PC-3 (cell line): ENCODE measurements around the gene ZNF423. TPM values are rescaled to one million over a fixed set of nuclear protein-coding genes. Genes with fewer than 3 reads are reported as not detected.

Experiments used
- ATAC-seq: fragments of 200-7000 bp; cut with Tn5 transposase; 2 replicates; pipeline ENCODE4 v1.9.1; 2020; ENCODE audit warnings: mild to moderate bottlenecking, moderate library complexity
- BruUV-seq: library from RNA; stranded (reverse); fragments of 400-500 nt; replicated peaks from 2 replicates; lab custom pipeline; 2021; lab: Mats Ljungman, UMichigan
- CTCF ChIA-PET: fragments of 300-600 bp; sonication (Branson Sonifier 250); formaldehyde crosslinking; loops from one replicate; lab custom pipeline; 2022; ENCODE audit warnings: antibody characterized with exemption; lab: Charles Lee
- POLR2A ChIA-PET: fragments of 300-600 bp; sonication (Branson Sonifier 250); formaldehyde crosslinking; loops from one replicate; lab custom pipeline; 2022; ENCODE audit warnings: antibody characterized with exemption; ENCODE audit not compliant: unreplicated experiment; lab: Charles Lee
- DNase-seq: peaks from one replicate; pipeline ENCODE4 v3.0.0-alpha.2; 2015
- H2AFZ ChIP-seq: fragments of 300-600 bp; sonication (generic); 2 replicates; pipeline ENCODE4 v1.6.0; 2016; ENCODE audit warnings: antibody characterized with exemption, low read length
- H3F3A ChIP-seq: fragments of 300-600 bp; sonication (generic); one replicate; pipeline ENCODE4 v1.6.0; 2017; ENCODE audit warnings: antibody characterized with exemption, low read length, control low read depth, mild to moderate bottlenecking; ENCODE audit not compliant: unreplicated experiment
- H3K27ac ChIP-seq: fragments of 300-600 bp; sonication (generic); 2 replicates; pipeline ENCODE4 v1.5.1; 2016; ENCODE audit warnings: mild to moderate bottlenecking, low read length
- H3K27me3 ChIP-seq: fragments of 300-600 bp; sonication (generic); 2 replicates; pipeline ENCODE4 v1.6.1; 2016; ENCODE audit warnings: low read length, mixed read lengths
- H3K36me3 ChIP-seq: fragments of 300-600 bp; sonication (generic); 2 replicates; pipeline ENCODE4 v1.6.1; 2016; ENCODE audit warnings: low read depth, mixed run types, low read length, mixed read lengths
- H3K4me1 ChIP-seq: fragments of 300-600 bp; sonication (generic); 2 replicates; pipeline ENCODE4 v1.5.1; 2016; ENCODE audit warnings: low read length; ENCODE audit not compliant: insufficient read depth
- H3K4me2 ChIP-seq: fragments of 300-600 bp; sonication (generic); 2 replicates; pipeline ENCODE4 v1.6.0; 2016; ENCODE audit warnings: low read length
- H3K4me3 ChIP-seq: fragments of 300-600 bp; sonication (generic); 2 replicates; pipeline ENCODE4 v1.5.1; 2016; ENCODE audit warnings: mild to moderate bottlenecking, low read length, mixed read lengths
- H3K79me2 ChIP-seq: fragments of 300-600 bp; sonication (generic); 2 replicates; pipeline ENCODE4 v1.6.1; 2017; ENCODE audit warnings: low read length, mixed read lengths
- H3K9ac ChIP-seq: fragments of 300-600 bp; sonication (generic); 2 replicates; pipeline ENCODE4 v1.6.0; 2016; ENCODE audit warnings: mild to moderate bottlenecking, low read length
- H3K9me2 ChIP-seq: fragments of 300-600 bp; sonication (generic); replicated peaks from 2 replicates; pipeline ENCODE4 v1.6.1; 2016; ENCODE audit warnings: mixed run types, low read length, mixed read lengths
- H3K9me3 ChIP-seq: fragments of 300-600 bp; sonication (generic); 2 replicates; pipeline ENCODE4 v1.6.1; 2016; ENCODE audit warnings: low read length, mixed read lengths
- H4K20me1 ChIP-seq: fragments of 300-600 bp; sonication (generic); 2 replicates; pipeline ENCODE4 v1.6.1; 2016; ENCODE audit warnings: low read length, mixed read lengths
- EZH2 ChIP-seq: fragments of 300-600 bp; sonication (generic); IDR thresholded peaks from one replicate; pipeline ENCODE4 v1.6.1; 2017; ENCODE audit warnings: antibody characterized with exemption, mild to moderate bottlenecking, low read length; ENCODE audit not compliant: unreplicated experiment
- EZH2phosphoT487 ChIP-seq: fragments of 300-600 bp; sonication (generic); IDR thresholded peaks from 2 replicates; pipeline ENCODE4 v1.6.1; 2018; ENCODE audit warnings: mild to moderate bottlenecking, antibody characterized with exemption, low read length, borderline replicate concordance
- intact Hi-C: fragments of 100-400 bp; cut with micrococcal nuclease; formaldehyde crosslinking; loops from 2 replicates; pipeline ENCODE4 v1.9.0; 2023
- total RNA-seq: library from RNA; depleted of rRNA; stranded (reverse); fragments of >200 nt; gene quantifications from 2 replicates; pipeline ENCODE4 v1.2.3, GENCODE V29; 2014
- TF ChIP-seq, protein P1 (sequence below): fragments of 300-600 bp; sonication (generic); conservative IDR thresholded peaks from 2 replicates; pipeline ENCODE4 v1.5.1; 2017; ENCODE audit warnings: antibody characterized with exemption, low read depth, mild to moderate bottlenecking, low read length

Gene ZNF423
- total RNA-seq, 1 experiment from 2014 or later: not detected

DNA sequence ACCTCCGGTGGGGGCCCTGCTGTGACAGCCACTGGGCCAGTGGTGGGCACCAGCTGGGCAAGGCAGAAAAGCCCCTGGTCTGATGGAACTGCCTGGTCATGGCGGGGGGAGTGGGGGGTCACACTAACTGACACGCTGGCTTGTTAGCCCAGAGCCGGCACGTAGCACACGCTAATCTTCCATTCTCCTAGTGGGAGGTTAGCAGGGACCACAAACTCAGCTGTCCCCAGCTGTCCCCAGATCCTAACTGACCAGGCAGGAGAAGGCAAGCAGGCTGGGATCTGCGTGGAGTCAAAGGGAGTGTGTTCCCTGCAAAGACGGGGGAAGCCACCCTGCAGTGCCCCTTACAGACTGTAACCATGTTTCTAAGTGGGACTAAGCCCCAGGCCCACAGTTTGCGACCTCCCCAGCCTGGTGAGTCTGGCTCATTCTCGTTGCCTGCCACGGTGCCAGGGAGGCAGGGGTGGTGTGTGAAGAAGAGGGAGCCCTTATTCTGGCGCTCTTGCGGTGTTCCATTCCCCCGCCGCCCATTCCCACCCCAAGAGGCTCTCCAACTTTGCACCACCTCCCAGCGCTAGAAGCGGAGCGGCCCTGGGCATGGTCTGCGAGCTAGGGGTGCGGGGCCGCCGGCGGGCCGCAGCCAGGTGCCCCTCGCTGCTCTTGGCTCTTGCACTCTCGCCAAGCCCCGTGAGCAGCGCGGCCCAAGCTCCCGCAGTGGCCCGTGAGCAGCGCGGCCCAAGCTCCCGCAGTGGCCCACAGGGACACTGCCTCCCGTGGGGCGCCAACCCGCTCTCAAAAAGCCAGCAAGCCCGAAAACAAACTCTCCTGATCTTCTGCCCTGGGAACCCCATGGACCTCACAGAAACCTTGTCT lies 12.1 kb upstream of the ZNF423 start:
- Histone ChIP-seq H3K4me3 (no peak overlapping the region), H2AFZ (no peak overlapping the region), H3K27ac (no peak overlapping the region), H3K4me1 (no peaks in the 10 kb centered on the region), H3K9ac (no peak overlapping the region), H3F3A (no peaks in the 10 kb centered on the region), H4K20me1 (no peaks in the 10 kb centered on the region), H3K9me2 (no peaks in the 10 kb centered on the region), H3K36me3 (no peaks in the 10 kb centered on the region), H3K4me2 (no peak overlapping the region), H3K9me3 (no peaks in the 10 kb centered on the region), H3K27me3 (peaks cover 41% of the 10 kb centered on the region), H3K79me2 (no peaks in the 10 kb centered on the region)
- intact Hi-C loops: no loop called here
- BruUV-seq: no TSS peak
- ATAC-seq (no peak), DNase-seq (no peak)
- ChIA-PET POLR2A (no interaction called here), CTCF (no interaction called here)
- no peak for TF ChIP-seq EZH2
- TF ChIP-seq, protein P1, sequence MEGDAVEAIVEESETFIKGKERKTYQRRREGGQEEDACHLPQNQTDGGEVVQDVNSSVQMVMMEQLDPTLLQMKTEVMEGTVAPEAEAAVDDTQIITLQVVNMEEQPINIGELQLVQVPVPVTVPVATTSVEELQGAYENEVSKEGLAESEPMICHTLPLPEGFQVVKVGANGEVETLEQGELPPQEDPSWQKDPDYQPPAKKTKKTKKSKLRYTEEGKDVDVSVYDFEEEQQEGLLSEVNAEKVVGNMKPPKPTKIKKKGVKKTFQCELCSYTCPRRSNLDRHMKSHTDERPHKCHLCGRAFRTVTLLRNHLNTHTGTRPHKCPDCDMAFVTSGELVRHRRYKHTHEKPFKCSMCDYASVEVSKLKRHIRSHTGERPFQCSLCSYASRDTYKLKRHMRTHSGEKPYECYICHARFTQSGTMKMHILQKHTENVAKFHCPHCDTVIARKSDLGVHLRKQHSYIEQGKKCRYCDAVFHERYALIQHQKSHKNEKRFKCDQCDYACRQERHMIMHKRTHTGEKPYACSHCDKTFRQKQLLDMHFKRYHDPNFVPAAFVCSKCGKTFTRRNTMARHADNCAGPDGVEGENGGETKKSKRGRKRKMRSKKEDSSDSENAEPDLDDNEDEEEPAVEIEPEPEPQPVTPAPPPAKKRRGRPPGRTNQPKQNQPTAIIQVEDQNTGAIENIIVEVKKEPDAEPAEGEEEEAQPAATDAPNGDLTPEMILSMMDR: no peak
- no peak for TF ChIP-seq EZH2phosphoT487

GRCh38 chr16:49867234-49867633 lies 11.3 kb upstream of the ZNF423 start:
- H3K36me3 ChIP-seq: no peaks in the 10 kb centered on the region
- H3K4me3 ChIP-seq: no peak overlapping the region
- peaks cover 43% of the 10 kb centered on the region for H3K27me3 ChIP-seq
- H3K4me1 ChIP-seq: no peaks in the 10 kb centered on the region
- H3K79me2 ChIP-seq: no peaks in the 10 kb centered on the region
- no peaks in the 10 kb centered on the region for H4K20me1 ChIP-seq
- H3K9me3 ChIP-seq: no peaks in the 10 kb centered on the region
- TF ChIP-seq, protein P1: no peak
- TF ChIP-seq EZH2phosphoT487 (no peak), EZH2 (no peak)
- H3F3A ChIP-seq: no peaks in the 10 kb centered on the region
- no TSS peak for BruUV-seq
- H3K9ac ChIP-seq: no peak overlapping the region
- no peak for DNase-seq
- no peak overlapping the region for H3K27ac ChIP-seq
- no peak for ATAC-seq
- CTCF ChIA-PET: no interaction called here
- H2AFZ ChIP-seq: no peak overlapping the region
- intact Hi-C loops: no loop called here
- POLR2A ChIA-PET: no interaction called here
- H3K4me2 ChIP-seq: no peak overlapping the region
- no peaks in the 10 kb centered on the region for H3K9me2 ChIP-seq

GRCh38 chr16:49866595-49867071 lies 10.7 kb upstream of the ZNF423 start:
- Histone ChIP-seq H3K9me2 (no peaks in the 10 kb centered on the region), H3F3A (no peaks in the 10 kb centered on the region), H3K4me2 (no peak overlapping the region), H4K20me1 (no peaks in the 10 kb centered on the region), H3K79me2 (no peaks in the 10 kb centered on the region), H3K36me3 (no peaks in the 10 kb centered on the region), H3K27me3 (peaks cover 46% of the 10 kb centered on the region), H2AFZ (no peak overlapping the region), H3K9ac (no peak overlapping the region), H3K9me3 (no peaks in the 10 kb centered on the region), H3K4me3 (no peak overlapping the region), H3K27ac (no peak overlapping the region), H3K4me1 (no peaks in the 10 kb centered on the region)
- ChIA-PET POLR2A (no interaction called here), CTCF (no interaction called here)
- intact Hi-C loops: no loop called here
- TF ChIP-seq, protein P1: no peak
- TF ChIP-seq EZH2phosphoT487: no peak
- TF ChIP-seq EZH2: no peak
- DNase-seq (no peak), ATAC-seq (no peak)
- BruUV-seq: no TSS peak
